GM04503 (cell line): Measurements from ENCODE around the gene SPINK6.

Source experiments
- DNase-seq: peaks from one replicate; pipeline ENCODE4 v3.0.0-alpha.2; 2012; ENCODE audit warnings: low read depth

The SPINK6 gene

DNA sequence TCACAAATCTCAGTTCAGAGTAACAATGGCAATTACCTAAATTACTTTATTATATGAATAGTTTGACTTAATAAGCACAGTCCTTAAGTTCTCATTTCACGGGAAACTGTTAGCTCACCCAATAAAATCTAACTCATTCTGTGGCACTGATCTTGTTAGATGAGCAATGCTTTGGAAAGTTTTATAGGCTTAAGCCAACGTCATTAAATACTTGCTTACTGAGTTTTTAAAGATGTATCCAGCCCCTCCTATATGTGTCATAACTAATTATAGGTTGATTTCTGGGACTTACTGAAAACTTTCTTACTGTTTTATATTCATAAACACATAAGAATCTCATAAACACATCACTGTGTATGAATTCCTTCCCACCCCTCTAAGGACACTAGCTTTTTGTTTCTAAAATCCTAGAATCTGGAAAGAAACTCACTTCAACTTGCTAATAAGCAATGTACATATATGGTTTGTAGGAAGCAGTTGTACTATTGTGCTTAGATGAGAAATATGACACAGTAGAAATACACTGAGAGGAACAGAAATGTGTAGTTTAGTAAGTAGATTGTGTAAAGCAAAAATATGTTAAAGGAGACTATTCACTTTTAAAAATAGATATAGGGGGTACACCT is 21.4 kb downstream of the SPINK6 start:
- peak; percentile 12 for DNase-seq

GRCh38 chr5:148228392-148228984 is 25.6 kb downstream of the SPINK6 start:
- no peak for DNase-seq

- no peak for DNase-seq
Measured at GRCh38 chr5:148229840-148230239, 27.0 kb downstream of the SPINK6 start.

DNA sequence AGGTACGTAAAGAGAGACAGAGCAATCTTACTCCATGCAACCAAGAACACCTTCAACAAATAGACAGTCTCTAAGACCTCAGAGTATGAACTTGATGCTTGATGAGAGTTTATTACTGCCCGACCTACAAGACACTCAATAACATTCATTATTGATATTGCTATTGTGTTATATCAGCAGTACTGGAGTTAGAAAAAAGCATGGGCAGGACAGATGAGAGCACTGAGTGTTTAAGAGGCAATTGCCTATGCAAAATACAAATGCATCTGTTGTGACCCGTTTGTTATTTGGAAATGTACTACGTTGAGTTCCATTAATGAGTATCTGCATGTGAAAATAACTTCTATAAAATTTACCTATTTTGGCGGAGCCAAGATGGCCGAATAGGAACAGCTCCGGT is 27.4 kb downstream of the SPINK6 start:
- DNase-seq = no peak

DNA sequence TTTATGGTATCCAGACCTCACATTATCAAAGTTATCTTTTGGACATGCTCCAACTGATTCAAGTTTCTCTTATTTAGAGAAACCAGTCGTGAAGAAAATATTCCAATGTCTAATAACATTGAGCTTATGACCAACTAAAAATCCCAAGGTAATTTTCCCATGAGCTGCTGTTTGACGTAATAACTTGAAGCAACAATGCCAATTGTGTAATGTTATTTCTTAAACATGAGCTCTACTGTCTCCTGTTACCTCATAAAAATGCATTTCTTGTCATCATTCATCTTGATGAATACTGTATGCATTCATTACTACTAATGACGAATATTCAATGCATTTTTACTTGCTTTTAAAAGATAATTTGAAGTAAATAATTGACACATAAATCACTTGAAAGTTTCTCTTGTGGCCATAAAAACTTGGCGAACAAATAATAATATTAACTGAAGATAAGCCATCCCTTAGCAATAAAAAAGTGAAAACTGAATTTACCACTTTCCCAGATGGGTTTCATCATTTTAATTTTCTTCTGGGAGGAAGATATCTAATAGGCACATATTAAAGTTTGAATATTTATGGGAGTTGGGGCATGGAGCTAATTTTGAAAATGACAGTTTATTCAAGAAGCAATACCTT is 35.1 kb downstream of the SPINK6 start:
- no peak for DNase-seq

DNA sequence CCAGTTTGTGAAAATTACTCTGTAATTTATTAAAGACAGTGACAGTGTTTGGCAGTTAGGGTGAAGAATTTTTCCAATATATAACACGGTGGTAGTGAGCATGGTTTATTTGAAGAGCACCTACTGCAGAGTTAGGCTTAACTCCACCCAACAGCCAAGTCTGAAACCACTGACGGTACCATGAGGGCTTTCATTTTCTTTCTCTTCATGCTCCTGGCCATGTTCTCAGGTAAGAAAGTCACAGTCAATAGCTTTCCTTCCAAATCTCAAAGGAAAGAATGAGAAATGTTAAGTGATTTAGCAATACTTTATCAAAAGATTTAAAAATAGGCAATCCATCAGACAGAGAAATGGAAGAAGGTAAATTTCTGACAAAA is 35.6 kb downstream of the SPINK6 start, which contains the start of gene MARCOL:
MARCOL (plus strand) TSS at position 108 of the 377 bp plus-strand sequence; CDS start at position 181, 73 bp downstream.
- no peak for DNase-seq

DNA sequence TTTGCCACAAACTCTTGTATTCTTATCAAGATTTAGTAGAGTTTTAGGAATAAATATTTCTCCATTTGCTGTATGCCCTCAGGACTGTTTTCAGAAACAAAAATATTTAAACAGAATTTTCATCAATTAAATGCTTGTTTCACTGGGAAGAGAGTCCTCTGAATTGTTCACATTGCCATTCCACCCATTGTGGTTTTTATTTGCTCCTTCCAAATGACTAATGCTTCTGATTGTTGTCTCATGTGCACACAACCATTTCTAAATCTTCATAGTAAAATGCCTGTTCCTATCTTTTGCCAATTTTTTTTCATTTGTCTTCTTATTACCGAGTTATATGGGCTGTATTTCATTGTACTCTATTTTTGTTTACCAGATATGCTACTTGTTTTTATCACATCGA is 46.1 kb downstream of the SPINK6 start:
- DNase-seq = no peak

DNA sequence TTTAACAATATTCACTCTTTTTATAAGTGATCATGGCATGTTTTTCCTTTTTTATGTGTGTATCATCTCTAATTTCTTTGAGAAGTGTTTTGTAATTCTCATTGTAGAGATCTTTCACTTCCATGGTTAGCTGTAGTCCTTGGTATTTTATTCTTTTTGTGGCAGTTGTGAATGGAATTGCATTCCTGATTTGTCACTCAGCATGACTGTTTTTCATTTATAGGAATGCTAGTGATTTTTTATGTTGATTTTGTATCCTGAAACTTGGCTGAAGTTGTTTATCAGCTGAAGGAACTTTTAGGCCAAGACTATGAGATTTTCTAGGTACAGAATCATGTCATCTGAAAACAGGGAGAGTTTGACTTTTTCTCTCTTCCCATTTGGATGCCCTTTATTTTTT is 52.6 kb downstream of the SPINK6 start:
- no peak for DNase-seq

DNA sequence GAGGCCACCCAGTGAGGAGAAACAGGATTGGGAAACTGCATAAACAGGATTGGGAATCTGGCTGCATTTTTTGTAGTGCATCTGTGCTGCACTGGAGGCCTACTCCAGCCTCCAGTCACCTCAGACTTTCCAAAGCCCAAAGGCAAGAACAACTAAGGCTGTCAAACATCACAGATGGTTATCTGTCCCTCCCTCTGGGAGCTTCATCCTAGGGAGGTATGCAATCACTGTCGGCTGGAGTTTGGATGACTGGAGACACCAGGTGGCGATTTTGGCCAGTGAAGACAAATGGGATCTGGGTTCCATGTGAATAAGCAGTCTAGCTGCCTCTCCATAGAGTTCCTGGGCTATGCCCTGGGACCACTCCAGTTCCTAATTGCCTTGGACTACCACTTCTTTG is 56.4 kb downstream of the SPINK6 start:
- no peak for DNase-seq

DNA sequence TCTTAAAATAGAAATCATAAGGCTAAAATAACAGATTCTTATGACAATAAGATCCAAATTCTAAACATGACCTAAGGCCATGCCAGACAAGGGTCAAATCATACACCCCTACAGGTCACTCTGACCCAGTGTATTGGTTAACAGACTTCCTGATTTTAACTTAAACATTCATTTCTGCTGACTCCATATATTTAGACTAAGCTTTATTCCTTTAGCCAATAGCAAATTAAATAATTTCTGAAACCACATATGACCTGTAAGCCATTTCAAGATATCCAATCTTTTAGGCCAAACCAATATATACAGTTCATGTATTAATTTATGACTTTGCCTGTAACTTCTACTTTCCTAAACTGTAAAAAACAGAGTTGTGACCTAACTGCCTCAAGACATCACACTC is 58.4 kb downstream of the SPINK6 start:
- DNase-seq = no peak
